ENCODE results near the gene TMEM255A.
"Not testable (repeated sequence)": the region's sequence is repeated elsewhere in the genome, so short reads cannot be mapped to it uniquely, and the experiment has no call there.

The TMEM255A gene

DNA sequence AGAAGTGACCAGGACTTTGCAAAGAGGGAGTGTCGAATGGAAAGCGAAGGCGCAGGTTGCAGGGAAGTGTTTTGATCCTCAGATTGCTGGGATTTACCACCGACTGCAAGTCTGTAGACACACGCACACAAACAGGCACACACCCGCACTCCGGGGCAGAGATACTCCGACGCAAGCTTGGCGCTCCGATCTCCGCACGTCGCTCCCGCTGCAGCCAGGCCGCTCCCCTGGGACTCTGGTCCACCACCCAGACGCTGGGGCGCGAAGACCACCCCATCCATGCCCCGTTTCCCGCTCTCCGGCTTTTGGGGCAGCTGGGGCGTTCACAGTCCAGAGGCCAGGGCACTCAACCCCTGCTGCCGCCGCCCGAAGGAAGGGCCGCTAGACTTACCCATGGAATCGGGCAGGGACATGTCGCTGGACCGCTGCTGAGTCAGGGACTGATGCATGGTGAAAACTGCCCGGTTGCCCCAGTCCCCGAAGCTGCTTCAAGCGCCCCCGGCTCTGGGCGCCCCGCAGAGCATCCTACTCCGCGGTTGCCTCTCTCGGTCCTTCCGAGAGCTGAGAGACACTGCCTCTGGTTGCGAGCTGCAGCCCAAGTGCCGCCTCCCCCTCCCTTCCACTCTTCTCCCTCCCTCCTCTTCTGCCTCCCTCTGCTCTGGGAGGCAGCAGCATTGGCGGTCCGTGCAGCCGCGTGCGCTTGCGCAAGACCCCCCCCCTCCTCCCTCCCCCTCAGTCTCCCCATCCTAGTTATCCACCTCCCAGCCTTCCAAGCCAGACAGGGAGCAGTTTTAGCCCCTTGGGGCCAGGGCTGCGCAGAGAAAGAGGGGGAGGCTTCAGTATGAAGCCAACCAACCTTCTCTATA, at the start of gene TMEM255A:
TSS of gene TMEM255A (minus strand) at position 601 of the 866 bp plus-strand sequence. CDS start at position 449, 152 bp downstream.
- peak; percentile 9 to 42 for DNase-seq

DNA sequence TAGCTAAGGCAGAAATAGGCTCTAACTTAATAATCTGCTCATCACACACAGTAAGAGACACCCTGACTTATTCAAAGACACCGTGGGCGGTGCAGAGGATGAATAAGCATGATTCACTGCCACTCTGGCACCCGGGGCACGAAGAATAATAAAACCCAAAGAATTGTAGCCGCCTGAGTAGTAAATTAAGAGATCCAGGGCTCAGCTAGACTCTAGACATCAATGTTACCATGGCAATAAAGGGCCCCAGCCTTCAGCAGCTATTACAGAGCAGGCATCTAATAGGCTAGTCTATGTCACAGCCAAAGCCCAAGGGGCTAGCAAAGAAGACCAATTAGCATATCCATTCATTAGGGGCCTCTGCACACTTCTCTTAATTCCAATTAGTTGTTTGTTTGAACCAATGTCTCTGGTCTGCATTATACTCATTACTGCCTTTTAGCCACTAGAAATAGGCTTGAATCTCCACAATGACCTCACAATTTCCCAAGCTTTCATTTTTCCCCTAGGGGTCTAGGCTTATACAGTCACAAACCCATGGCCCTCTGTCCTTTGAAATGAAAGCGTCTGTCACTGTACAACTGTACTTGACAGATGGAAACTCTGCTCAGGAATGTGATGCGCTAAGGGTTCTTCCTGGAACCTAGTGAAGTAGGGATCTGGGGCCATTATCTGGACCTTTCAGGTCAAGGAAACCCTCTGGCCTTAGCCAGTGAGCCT, 47.6 kb upstream of the TMEM255A start:
- peak in 1 of 2 donors; percentile 16 for DNase-seq

DNA sequence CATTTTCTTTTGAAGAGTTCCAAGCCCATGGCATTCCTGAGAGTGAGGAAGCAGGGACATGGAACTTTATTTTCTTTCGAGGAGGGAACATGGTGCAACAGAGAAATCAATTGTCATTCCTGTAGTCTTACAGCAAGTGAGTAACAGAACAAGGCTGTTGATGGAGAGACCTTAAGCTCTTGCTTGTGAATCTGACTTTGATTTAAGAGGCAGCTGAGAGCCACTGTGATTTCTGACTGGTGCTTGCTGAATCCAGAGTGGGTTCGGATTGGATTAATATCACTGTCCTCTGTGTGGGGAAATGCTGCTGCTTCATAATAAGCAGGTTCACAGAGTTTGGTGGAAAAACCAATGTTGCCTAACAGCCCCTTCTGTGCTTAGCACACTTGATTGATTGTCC, 45.9 kb upstream of the TMEM255A start:
- DNase-seq: no peak

DNA sequence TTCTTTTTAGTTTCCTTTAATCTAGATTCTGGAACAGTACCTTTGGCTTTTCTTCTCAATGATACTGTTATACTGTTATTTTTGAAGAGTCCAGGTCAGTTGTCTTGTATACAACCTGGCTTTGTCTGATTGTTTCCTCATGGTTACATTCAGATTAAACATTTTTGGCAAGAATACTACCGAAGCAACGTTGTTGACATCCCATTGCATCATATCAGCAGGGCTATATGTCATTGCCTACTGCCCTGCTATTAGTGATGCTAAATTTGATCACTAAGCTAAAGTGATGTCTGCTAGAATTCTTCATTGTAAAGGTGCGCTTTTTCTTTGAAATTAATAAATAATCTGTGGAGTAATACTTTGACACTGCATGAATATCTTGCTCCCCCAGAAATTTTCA, 44.8 kb upstream of the TMEM255A start:
- DNase-seq: no peak

DNA sequence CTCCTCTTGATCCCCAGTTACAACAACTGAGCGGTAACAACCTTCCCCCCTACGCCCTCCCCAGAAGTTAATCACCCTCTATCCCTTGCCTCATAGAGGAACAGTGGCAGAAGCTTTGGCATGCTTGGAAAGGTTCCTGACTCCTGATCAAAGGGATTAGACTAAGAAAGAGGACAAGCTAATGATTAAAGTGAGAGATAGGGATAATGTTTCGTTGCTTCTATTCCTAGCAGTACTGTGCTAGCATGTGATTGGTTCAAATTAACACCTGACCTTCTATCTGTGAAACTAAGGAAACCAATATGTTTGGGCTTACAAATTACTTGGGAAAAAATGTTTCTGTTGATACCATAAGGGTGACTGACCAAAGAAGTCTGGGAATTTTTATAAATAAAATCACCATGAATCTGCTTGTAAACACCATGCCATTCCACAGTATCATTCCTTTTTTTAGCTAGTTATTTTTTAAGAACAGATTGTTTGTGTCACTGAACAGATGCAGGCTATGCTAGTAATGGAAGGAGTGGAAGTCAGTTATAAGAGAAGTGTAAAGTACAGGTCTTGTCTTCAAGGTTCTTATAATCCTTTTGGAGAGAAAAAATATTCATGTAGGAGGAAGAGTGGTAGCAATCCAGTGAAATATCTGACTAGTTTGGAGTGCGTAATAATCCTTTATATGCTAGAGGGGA, 39.3 kb upstream of the TMEM255A start:
- no peak for DNase-seq

DNA sequence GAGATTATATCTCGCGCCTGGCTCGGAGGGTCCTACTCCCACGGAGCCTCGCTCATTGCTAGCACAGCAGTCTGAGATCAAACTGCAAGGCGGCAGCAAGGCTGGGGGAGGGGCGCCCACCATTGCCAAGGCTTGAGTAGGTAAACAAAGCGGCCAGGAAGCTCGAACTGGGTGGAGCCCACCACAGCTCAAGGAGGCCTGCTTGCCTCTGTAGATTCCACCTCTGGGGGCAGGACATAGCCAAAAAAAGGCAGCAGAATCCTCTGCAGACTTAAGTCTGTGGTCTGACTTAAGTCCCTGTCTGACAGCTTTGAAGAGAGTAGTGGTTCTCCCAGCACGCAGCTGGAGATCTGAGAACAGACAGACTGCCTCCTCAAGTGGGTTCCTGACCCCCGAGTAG, 33.3 kb upstream of the TMEM255A start:
- not testable (repeated sequence) for DNase-seq

DNA sequence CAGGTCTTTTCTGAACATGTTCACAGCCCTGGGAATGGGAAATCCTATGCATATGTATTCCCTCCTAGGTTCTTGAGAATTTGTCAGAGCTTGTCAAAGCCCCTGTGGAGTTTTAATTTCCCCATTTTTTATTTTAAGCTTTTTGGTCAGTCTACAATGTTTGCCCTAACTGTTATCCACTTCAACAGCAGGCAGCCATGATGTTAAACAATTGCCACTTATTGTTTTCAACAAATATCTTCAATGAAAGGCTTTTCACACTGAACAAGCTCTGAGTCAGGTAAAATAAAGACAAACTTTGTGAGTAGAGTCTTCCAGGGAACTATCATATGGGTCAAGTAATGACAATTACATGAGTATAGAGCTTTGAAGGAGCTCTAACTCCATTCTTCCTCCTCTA, 25.6 kb upstream of the TMEM255A start:
- no peak for DNase-seq

DNA sequence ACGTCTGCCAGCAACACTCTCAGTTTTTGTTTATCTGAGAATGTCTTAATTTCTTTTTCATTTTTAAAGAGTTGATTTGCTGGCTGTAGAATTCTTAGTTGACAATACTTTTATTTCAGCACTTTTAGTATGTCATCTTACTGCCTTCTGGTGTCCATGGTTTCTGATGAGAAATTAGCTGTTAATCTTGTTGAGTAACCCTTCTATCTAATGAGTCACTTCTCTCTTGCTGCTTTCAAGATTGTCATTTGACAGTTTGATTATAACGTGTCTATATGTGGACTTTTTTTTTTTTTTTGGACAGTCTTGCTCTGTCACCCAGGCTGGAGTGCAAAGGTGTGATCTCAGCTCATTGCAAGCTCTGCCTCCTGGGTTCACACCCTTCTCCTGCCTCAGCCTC, 24.0 kb upstream of the TMEM255A start:
- no peak for DNase-seq

DNA sequence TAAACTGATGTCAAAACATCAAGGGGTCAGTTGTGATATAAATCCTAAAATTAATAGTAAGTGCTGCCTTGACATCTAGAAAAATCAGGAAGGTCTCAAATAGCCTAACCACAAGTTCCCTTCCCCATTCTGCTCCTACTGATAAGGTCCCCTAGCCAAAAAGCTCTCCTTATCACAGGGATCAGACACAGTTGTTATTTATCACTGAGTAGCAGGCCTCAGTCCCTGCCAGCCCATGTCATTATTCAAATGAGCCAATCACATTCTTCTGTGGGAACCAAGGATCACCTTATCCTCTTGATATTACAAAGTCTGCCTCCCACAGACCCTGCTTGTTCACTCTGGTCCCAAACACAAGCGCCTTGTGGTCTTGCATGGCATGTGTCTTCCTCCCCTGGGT, 23.3 kb upstream of the TMEM255A start:
- DNase-seq: no peak

DNA sequence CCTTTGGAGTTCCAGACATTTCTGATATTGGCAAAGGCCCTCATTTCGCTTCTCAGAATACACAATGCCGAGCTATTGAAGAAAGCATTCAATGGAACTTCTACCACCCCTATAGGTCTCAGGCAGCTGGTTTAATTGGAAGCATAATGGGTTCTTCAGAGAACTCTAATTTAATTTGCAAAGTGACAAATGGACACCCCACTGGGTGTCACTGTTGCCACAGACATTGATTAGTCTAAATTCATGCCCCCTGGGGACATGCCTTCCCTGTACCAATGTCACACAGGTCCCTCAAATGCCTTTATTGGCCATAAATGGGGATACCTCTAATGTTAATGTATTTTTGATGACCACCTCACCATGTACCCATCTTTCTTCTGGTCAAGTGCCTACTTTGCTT, 22.9 kb upstream of the TMEM255A start:
- DNase-seq: no peak

DNA sequence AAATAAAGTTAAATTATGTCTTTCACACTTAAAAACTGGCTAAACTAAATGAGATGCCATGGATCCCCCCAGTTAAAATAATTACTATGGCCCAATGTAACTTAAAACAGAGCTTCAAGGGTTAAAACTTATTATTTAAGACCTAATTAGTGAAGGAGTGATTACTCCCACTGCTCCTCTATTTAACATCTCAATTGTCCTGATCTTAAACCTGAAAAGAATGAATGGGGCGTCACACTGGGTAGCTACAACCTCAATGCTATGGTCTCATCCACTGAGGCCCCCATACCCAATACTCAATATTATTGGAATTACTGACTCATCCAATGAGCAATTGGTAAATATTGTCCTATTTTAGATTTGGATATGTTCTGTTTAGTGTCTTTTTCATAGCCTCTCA, 21.1 kb upstream of the TMEM255A start:
- no peak for DNase-seq

DNA sequence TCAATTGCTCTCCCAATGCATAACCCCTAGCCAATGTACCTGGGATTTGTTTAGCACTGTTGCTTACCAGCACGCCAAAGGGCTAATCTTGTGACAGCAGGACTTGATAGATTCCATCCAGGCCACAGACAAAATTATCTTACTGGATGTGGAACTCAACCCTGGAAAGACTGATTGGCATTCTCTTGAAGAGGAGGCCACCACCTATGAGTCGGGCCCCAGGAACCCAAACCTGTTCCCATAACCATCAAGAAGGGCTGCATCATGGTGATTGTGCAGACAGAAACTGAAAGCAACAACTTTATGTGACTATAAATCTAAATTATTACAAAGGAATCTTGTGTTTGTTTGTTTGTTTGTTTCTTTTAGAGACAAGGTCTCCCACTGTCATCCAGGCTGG, 19.9 kb upstream of the TMEM255A start:
- DNase-seq: no peak

DNA sequence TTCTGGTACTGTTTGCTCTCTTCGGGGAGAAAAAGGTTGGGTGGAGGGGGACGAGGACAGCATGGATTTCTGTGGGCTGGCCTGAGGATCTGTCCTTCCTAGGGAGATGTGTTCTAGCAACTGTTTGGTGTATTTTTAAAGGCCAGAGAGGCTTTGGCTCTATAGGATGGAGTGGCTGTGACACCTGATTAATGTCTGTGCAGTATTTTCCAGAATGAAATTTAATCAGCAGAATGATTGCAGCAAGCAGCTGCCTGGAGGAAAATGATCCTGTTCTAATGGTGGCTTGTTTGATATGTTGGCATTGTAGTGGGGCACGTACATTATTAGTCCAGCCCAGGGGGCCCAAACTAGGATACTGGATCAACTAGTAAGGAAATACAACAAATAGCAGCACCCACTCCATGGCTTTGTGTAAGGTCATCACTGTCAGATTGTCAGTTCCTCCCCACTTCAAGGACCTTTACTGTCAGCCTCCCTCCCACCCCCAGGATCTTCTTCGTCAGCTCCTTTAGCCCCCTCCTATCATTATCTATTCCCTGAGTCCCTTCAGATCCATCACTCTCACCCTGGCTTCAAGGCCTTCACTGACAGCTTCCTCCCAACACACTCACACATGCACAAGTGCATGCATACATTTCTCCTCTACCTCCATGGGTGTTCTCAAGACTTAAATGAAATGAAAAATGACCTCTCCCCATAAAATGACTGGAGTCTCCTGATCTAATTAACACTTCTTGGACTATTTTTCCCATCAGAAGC, 10.4 kb upstream of the TMEM255A start:
- DNase-seq: no peak

DNA sequence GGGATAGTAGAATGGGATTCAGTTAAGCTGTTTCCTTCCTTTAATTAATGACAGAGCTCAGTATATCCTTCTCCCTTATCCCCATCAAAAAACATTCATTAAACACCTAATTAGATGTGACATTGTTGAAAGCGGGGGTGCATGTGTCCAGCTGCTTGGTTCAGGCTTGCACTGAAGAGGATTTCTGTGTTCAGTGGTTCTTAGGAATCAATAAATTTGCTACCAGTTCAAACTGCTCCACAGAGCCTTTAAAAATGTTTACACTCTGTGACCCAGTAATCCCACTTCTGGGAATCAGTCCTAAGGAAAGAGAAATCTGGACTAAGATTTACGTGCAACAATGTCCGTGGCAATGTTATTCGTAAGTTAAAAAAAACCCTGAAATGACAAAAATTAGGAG, 7.2 kb upstream of the TMEM255A start:
- no peak for DNase-seq

DNA sequence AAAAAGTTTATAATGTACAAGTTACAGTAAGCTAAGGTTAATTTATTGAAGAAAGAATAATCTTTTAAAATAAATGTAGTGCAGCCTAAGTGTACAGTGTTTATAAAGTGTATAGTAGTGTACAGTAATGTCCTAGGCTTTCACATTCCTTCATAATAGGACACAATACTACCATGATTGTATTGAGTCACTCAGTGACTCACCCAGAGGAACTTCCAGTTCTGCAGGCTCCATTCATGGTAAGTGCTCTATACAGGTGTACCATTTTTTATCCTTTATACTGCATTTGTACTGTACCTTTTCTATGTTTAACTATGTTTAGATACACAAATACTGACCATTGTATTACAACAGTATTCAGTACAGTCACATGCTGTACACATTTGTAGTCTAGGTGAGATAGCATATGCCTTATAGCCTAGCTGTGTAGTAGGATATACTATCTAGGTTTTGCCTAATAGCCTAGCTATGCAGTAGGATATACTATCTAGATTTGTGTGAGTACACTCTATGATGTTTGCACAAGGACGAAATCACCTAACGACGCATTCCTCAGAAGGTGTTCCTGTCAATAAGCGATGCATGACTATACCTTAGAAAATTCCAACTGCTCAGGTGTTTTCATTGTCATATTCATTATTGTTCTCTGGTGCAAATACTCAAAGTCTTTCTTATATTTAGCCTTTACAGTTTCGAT, 5.5 kb upstream of the TMEM255A start:
- no peak for DNase-seq

DNA sequence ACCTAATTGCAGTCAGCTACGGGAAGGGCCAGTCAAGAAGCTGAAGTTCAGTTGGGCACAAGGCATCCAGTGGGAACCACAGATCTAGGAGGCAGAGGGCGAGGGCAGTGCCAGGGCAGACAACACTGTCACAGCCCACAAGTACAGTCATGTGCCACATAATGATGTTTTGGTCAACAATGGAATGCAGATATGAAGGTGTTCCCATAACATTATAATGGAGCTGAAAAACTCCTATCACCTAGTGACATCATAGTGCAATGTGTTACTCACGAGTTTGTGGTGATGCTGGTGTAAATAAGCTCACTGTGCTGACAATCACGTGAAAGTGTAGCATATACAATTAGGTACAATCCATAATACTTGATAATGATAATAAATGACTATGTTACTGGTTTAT, 4.5 kb upstream of the TMEM255A start:
- DNase-seq: no peak

DNA sequence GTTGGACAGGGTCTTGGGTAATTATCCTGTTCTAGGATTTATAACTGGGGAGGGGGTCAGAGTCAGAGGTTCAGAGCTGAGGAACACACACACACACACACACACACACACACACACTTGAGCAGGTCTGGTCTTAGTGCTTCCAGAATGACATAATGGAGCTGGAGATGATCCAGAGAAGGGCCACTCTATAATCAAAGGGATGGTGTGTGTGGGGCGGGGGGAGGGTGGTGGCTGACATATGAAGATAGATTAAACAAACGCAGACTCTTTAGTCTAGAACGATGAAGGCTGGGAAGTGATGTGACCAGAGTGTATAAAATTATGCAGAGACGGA, 434 bp upstream of the TMEM255A start:
- no peak for DNase-seq

DNA sequence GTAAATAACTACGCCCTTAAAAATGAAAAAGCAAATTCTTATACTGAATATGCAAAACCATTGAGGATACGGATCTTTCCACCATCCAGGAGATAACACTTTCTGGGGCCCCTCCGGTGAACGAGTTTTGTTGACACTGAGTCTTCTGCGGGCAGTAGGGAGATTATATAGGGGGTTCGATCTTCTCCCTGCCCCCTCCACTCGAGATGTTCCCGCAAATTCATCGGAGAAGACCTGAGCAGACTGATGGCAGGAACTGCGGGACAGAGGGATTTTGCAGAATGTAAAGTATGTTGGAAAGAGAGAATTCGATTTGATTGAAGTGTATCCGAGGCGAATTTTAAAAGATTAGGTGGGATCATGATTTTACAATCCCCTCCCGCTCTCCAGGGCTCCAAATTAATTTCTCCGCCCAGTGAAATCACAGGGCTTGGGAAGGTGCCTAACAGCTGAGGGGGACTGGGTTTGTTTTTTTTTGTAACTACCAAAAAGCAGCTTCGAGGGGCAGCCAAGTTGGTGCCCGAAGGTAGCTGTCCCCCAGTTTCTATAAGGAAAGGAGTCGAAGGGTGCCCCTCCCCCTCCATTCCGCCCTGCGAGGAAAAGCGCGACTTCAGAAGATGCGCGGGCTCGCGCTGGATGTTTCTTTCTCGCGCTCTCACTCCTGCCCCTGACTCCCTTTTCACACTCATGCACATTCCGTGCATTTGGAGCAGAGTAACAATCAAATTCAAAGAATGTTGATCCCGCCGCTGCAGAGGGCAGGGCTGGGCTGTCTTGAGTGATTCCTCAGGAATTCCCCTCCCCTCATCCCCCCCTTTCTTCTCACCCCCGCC, 1.2 kb downstream of the TMEM255A start:
- no peak for DNase-seq

DNA sequence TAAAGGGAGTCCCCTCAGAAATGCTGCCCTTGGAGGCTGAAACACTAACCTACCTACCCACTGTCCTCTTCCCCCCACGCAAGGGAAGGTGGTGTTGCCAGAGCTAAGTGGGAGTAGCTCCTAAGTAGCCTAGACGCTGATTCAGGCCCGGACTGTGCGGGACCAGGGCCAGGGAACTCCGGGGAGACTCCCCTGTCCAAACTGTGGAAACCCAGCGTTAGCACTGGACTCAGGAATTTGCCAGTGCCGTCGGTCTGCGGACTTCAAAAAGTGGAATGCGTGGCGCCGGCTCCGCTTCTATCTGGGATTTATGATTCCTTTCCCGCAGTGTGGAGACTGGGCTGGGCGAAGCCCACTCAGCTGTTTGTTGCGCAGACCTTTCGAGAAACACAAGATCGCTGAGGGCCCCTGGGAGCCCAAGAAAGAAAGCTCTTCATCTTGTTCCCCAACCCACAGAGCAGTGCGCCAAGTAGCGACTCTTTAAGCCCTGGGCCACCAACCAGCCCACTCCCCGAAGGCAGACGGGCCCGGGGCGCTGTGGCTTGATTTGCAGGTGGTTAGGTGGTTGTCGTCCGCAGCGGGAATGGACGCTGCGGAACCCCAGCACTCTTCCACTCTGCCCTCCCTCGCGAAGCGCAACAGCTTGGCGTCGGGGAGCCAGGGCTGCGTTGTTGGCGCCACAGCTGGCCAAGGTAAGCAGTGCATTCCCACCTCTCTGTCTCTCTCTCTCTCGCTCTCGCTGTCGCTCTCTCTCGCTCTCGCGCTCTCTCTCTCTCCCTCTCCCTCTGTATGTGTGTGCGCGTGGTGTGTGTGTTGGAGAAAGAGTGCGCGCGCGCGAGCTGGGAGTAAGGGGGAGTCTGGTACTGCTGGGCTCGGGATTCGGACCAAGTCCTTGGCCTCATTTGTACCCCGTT, 2.0 kb downstream of the TMEM255A start:
- DNase-seq: peak; percentile 9 to 17

DNA sequence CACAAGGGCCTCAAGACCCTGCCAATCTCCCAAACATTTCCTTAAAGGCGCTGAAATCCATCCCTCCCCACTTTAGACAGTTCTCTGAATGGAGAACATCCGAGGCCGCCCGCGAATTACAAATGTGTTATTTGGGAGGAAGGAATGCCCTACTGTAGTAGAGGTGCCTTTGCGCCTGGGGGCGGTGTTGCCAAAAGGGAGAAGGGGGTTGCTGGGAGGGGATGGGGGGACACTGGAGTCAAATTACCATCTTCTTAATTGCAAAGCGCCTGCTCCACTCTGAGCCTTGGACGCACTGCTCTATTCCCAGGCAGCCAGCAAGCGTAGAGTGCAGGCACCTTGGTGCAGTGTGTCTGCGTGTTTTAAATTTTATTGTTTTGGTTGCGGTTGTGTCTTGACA, 2.7 kb downstream of the TMEM255A start:
- no peak for DNase-seq
